SK-N-SH treated with all-trans-retinoic acid at 6 μM for 48 hours (cell line): ENCODE measurements around the gene CDH4.

ENCODE experiments used
- ARNTL ChIP-seq: fragments of 450-650 bp; formaldehyde crosslinking; IDR thresholded peaks from 2 replicates; pipeline ENCODE4 v1.5.0; 2020; ENCODE audit warnings: low read depth, mild to moderate bottlenecking, moderate library complexity, borderline replicate concordance
- ZFP3 ChIP-seq: fragments of 250-450 bp; sonication (Bioruptor Pico); IDR thresholded peaks from 2 replicates; pipeline ENCODE4 v1.5.0; 2020; ENCODE audit warnings: mild to moderate bottlenecking, moderate library complexity
- ZFP30 ChIP-seq: fragments of 450-650 bp; formaldehyde crosslinking; IDR thresholded peaks from 2 replicates; pipeline ENCODE4 v1.5.0; 2022; ENCODE audit warnings: mild to moderate bottlenecking, moderate library complexity

GRCh38 chr20:61478611-61479305 lies 226.7 kb downstream of the CDH4 start:
- TF ChIP-seq ZFP3 (CRISPR knock-in tag): no peak
- no peak for TF ChIP-seq ARNTL
- no peak for TF ChIP-seq ZFP30
